ENCODE data around the gene VAC14. TPM values are rescaled to one million over a fixed set of nuclear protein-coding genes. Genes with fewer than 3 reads are reported as not detected.
A peak's percentile ranks its signal among the peaks of the same experiment; 100 is the strongest.
"Not testable (repeated sequence)": the region's sequence is repeated elsewhere in the genome, so short reads cannot be mapped to it uniquely, and the experiment has no call there.

VAC14 gene
- total RNA-seq, 1 donor from 2014 or later: 21.0 TPM

DNA sequence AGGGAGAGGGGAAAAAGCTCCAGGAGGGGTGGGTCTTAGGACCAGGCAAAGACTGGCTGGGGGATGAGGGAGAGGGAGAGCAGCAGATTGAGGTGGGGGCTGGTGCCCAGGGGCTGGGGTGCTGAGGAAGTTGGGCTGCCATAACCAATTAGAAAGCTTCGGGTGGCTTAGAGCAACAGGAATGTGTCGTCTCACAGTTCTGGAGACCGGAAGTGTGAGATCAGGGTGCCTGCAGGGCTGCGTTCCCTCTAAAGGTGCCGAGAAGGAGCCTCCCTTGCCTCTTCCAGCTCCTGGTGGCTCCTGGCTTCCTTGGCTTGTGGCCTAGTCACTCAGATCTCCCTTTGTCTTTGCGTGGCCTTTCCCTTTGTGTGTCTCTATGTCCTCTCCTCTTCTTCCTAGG is 152.4 kb downstream of the VAC14 start:
- H3K36me3 ChIP-seq: no peaks in the 10 kb centered on the region
- intact Hi-C loops (cut with micrococcal nuclease): no loop called here
- H3K4me3 ChIP-seq: no peak overlapping the region
- H3K9me3 ChIP-seq (replicated peaks): no peaks in the 10 kb centered on the region
- no peak for TF ChIP-seq CTCF (IDR thresholded peaks at IDR 0.05; ENCODE audit: borderline replicate concordance)
- no peak overlapping the region for H3K27ac ChIP-seq (replicated peaks)
- no peaks in the 10 kb centered on the region for H3K27me3 ChIP-seq (ENCODE audit: low read depth)
- no peak for DNase-seq
- peaks cover 11% of the 10 kb centered on the region for H3K4me1 ChIP-seq

DNA sequence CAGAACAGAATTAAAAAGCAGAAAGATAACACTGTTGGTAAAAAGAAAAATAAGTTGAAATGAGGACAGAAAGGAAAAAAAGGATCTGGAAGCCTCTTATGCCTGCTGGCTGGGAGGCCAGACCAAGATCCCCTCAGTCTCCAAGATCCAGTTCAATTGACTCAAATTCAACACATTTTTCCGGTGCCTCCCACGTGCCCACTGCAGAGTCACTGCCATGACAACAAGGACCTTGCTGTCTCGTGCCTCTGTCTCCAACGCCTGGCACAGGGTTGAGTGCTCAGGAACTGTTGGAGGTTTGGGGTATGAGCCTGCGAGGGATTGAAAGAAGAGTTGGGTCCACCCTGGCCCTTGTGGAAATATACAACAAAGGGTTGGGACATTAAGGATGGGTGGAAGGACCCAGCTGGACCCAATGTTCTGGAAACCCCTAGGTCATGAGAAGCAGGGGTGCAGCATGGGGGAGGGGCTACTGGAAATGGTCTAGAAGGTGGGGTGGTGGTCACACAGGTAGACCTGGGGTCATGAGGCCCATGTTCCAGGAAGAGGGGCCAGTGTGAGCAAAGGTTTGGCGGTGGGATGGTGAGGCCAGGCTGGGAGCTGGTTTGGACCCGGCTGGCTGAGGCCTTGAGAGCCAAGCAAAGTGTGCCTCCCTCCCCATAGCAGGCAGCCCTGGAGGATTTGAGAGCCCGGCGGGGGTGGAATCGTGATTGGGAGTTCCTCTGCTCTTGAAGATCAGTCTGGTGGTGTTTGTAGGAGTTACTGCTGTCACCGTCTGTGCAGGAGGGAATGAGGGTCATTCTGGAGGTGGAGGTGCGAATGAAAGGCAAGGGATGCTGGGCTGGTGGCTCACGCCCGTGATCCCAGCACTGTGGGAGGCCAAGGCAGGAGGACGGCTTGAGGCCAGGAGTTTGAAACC is 153.3 kb downstream of the VAC14 start:
- Histone ChIP-seq H3K4me3 (no peak overlapping the region), H3K27me3 (ENCODE audit: low read depth) (no peaks in the 10 kb centered on the region), H3K9me3 (replicated peaks) (no peaks in the 10 kb centered on the region), H3K27ac (replicated peaks) (no peak overlapping the region), H3K36me3 (no peaks in the 10 kb centered on the region), H3K4me1 (peaks cover 9% of the 10 kb centered on the region)
- intact Hi-C loops (cut with micrococcal nuclease): no loop called here
- no peak for DNase-seq
- no peak for TF ChIP-seq CTCF (IDR thresholded peaks at IDR 0.05; ENCODE audit: borderline replicate concordance)

DNA sequence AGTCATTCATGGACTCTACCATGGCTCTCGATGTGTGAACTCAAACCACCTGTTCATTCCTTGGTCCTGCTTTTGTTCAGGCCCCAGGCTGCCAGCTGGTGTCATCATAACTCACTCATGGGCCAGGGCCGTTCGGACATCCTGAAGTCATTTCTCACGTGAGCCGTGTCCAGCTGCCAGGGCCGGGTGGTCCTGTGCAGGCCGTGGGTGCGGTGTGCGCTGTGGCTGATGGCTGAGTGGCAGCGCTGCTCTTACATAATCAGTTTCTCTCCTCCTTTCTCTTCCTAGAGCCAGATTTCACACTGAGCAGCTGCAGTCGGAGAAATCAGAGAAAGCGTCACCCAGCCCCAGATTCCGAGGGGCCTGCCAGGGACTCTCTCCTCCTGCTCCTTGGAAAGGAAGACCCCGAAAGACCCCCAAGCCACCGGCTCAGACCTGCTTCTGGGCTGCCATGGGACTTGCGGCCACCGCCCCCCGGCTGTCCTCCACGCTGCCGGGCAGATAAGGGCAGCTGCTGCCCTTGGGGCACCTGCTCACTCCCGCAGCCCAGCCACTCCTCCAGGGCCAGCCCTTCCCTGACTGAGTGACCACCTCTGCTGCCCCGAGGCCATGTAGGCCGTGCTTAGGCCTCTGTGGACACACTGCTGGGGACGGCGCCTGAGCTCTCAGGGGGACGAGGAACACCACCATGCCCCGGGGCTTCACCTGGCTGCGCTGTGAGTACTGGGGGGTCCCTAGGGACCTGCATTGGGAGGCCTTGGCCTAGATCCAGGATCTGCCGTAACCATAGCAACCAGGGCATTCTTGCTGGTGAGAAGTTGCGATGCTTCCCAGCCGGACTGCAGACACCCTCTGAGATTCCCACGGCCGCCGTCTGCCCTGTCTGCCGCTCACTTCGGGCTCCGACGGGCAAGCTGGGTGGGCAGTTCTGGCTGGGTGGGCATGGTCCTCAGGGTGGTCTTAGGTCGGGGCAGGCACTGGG is 154.4 kb downstream of the VAC14 start, which contains the start of gene IL34:
TSS of gene IL34 (plus strand) at position 300 of the 982 bp plus-strand sequence. CDS start at position 689, 389 bp downstream.
- Histone ChIP-seq H3K4me1 (peaks cover 9% of the 10 kb centered on the region), H3K9me3 (replicated peaks) (no peaks in the 10 kb centered on the region), H3K36me3 (no peaks in the 10 kb centered on the region), H3K4me3 (peak within 1 kb of the TSS; percentile 37), H3K27ac (replicated peaks) (no peak within 1 kb of the TSS), H3K27me3 (ENCODE audit: low read depth) (no peaks in the 10 kb centered on the region)
- intact Hi-C loops (cut with micrococcal nuclease): no loop called here
- DNase-seq: no peak
- TF ChIP-seq CTCF (IDR thresholded peaks at IDR 0.05; ENCODE audit: borderline replicate concordance): no peak

- intact Hi-C loops (cut with micrococcal nuclease): no loop called here
- no peaks in the 10 kb centered on the region for H3K36me3 ChIP-seq
- H3K9me3 ChIP-seq (replicated peaks): no peaks in the 10 kb centered on the region
- TF ChIP-seq CTCF (IDR thresholded peaks at IDR 0.05; ENCODE audit: borderline replicate concordance): no peak
- DNase-seq: no peak
- peaks cover 9% of the 10 kb centered on the region for H3K4me1 ChIP-seq
- H3K27me3 ChIP-seq (ENCODE audit: low read depth): no peaks in the 10 kb centered on the region
- no peak overlapping the region for H3K27ac ChIP-seq (replicated peaks)
- H3K4me3 ChIP-seq: no peak overlapping the region
Observed at GRCh38 chr16:70644763-70645597, 156.0 kb downstream of the VAC14 start.

GRCh38 chr16:70643264-70643663 is 157.7 kb downstream of the VAC14 start:
- DNase-seq; H3K4me3 ChIP-seq; H3K27ac ChIP-seq (replicated peaks); intact Hi-C loops (cut with micrococcal nuclease); H3K27me3 ChIP-seq (ENCODE audit: low read depth); H3K9me3 ChIP-seq (replicated peaks); H3K36me3 ChIP-seq: not testable (repeated sequence)
- H3K4me1 ChIP-seq: peaks cover 15% of the 10 kb centered on the region
